Measurements from ENCODE around the gene STEAP2.
"Not testable (repeated sequence)": the region's sequence is repeated elsewhere in the genome, so short reads cannot be mapped to it uniquely, and the experiment has no call there.

Gene STEAP2

DNA sequence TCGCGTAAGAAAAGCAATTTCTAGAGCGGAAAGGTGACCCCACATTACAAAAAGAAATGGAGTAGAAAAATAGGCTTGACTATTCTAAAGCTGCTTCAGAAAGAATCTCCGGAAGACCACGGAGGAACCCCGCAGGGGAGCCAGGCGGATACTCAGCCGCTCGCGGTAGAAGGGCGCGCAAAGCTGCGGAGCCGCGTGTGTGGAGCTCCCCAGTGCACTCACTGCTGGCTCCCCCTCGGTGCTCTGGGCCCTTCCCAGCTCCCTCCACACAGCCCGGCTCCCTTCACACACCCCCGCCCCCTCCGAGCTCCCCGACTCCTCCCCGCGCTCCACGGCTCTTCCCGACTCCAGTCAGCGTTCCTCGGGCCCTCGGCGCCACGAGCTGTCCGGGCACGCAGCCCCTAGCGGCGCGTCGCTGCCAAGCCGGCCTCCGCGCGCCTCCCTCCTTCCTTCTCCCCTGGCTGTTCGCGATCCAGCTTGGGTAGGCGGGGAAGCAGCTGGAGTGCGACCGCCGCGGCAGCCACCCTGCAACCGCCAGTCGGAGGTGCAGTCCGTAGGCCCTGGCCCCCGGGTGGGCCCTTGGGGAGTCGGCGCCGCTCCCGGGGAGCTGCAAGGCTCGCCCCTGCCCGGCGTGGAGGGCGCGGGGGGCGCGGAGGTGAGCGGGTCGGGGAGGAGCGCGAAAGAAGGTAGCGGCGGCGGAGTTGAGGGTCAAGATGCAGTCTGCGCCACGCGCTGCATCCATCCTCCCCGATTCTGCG is at the start of gene STEAP2:
Gene STEAP2 (plus strand): TSS at position 350 of the 758 bp plus-strand sequence. CDS start 13,343 bp downstream, outside the sequence.
- DNase-seq (ENCODE audit: low read depth): no peak

DNA sequence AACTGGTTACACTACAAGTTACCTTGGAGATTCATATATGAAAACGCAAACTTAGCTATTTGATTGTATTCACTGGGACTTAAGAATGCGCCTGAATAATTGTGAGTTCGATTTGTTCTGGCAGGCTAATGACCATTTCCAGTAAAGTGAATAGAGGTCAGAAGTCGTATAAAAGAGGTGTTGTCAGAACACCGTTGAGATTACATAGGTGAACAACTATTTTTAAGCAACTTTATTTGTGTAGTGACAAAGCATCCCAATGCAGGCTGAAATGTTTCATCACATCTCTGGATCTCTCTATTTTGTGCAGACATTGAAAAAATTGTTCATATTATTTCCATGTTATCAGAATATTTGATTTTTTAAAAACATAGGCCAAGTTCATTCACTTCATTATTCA is 48.0 kb upstream of the STEAP2 start:
- DNase-seq (ENCODE audit: low read depth): no peak

DNA sequence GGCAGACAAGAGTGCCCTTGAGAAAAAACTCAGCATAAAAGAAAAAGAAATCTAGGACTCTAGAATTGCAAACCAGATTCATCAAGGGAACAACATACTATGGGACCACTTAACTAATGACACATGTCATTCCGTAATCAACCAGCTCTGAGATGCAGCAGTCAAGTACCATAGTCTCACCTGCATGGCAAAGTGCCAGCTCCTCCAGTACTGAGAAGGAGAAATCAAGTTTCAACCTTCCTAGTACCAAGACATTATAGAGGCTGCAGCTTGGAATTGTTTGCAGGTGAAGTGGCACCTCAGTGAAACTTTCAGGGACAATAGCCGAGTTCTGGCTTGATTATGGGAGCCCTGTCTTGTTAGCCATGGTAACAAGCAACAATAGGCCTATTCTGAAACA is 45.8 kb upstream of the STEAP2 start:
- no peak for DNase-seq (ENCODE audit: low read depth)

DNA sequence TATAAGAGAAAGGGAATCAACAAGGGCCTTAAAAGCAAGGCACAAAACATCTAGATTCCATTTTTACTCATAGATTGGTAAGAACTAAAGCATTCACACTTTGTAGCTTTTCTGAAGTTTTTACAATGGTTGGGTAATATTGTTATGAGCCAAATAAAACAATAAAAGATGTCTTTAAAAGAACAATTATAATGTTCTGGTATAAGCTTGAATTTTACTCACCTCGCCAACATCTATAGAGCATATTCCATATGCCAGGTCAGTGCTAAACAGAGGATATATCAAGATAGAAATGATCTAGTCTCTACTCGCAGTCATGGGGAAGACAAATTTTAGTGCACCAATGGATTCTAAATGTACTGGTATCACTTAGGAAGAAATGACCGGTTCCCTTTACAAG is 45.4 kb upstream of the STEAP2 start:
- DNase-seq (ENCODE audit: low read depth): no peak

DNA sequence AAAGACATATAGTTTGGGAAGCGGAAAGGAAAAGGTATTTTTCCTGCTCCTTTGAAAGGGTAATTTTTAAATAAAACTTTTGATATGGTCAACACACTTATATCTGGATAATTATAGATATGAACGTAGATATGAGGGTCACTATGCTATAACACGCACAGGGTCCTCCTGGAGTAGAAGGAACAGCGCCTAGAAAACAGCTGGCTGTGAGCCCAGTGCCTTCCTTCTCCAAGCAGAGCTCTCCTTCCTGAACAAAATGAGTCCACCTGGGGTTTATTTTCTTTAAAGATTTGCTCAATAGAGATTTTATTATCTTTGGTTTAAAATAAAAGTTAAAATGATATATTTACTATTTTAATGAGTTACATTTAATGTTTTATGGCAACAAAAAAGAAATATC is 44.2 kb upstream of the STEAP2 start:
- no peak for DNase-seq (ENCODE audit: low read depth)

DNA sequence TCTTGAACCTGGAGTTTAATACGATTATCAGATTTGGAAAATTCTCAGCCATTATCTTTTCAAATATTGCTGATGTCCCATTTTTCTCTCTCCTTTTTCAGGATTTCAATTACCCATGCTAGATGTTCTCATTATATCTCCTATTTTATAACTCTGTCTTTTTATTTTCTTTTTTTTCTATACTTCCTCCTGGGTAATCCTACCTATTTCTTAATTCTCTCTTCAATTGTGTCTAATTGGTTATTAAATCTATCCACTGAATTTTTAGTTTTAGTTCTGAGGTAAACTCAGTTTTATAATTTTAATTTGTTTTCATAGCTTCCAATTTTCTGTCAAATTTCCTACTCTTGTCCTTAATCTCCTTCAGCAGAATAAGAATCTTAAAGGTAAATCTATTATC is 41.6 kb upstream of the STEAP2 start:
- no peak for DNase-seq (ENCODE audit: low read depth)

DNA sequence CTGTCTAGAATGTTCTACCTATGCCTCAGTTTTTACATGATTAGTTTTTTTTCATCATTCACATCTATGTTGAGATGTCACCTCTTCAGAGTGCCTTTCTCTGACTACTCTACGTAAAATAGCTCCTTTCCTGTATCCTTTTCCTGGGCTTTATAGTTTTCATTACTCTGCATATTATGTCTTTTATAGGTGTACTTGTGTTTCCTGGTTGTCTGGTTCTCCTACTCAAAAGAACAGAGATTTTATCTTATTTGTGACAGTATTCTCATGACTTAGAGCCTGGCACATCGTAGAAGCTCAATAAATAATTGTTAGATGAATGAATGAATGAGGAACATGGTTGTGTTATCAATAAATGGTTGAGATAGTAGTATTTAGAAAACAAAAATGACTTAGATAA is 39.4 kb upstream of the STEAP2 start:
- DNase-seq (ENCODE audit: low read depth): no peak

DNA sequence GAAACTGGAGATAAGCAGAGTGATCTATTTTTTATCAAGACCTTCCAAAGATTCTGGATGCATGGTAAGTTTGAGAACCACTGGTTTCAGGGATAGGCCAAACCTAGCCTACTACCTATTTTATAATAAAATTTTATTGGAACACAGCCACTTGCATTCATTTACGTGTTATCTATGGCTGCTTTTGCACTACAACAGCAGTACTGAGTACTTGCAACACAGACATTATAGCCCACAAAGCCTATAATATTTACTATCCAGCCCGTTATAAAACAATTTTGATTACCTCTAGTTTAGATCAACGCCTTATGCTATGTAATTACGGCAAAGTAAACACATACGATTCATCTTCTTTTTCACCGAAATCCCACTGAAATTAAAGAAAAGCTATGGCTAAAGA is 38.9 kb upstream of the STEAP2 start:
- DNase-seq (ENCODE audit: low read depth): no peak

DNA sequence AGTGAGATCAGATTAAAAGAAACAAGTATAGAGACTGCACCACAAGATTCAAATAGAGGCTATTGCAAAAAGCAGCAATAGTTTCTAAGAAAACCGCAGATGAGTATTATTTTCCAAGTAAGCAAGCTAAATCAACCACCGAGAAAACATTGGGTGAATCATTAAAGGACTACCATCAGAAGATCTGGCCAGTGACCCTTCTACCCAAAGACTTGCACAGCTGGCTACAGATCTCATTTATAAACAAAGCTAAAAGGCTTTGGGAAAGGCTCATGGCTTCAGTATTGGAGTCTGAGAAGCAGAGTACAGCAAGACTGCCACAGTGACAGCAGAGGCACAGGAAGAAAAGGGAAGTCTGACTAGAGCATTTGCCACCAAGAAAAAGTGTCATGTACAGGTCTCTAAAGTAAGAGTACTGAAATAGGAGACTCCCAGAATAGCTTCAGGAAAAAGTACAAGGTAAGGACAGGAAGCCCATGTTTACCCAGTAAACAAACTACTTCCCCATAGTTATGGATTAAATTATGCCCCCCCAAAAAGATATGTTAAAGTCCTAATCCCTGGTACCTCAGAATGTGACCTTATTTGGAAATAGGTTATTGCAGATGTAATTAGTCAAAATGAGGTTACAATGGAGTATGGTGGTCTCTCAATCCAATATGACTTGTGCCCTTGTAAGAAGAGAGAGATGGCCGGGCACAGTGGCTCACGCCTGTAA is 38.3 kb upstream of the STEAP2 start:
- DNase-seq (ENCODE audit: low read depth): no peak

DNA sequence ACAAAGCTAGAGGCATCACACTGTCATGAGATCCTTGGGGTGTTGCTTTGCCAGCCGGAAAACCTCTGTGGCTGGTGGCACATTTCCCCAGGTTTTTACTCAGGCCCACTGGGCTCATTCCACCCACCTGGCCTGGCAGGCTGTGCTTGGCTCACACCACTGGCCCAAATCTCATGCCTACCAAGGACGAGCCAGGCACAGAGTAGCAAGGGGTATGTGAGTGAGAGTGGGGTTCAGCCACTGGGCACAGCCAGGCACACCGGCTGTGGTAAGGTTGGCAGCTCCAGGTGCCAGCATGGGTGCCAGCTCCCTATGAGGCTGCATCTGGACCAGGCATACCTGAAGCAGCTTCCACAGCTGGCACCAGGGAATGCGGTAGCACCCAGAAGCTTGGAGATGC is 35.9 kb upstream of the STEAP2 start:
- DNase-seq (ENCODE audit: low read depth): no peak

DNA sequence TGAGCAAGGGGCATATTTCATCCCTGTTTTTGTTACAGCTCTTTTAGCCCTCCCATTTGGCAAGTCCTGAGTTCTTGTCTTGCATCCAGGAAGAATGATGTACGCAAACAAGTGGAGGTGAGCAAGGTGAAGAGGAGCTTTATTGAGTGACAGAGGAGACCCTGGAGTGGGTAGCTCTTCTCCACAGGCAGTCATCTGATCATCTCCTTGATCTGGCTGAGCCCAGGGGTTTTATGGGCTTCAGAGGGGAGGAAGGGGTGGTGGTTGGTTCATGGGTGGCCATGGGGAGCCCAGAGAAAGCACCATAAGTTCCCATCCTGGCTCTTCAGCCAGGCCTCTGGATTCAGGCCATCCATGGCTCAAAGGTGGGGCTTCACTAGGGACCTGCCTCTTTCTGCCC is 35.3 kb upstream of the STEAP2 start:
- DNase-seq (ENCODE audit: low read depth): no peak

DNA sequence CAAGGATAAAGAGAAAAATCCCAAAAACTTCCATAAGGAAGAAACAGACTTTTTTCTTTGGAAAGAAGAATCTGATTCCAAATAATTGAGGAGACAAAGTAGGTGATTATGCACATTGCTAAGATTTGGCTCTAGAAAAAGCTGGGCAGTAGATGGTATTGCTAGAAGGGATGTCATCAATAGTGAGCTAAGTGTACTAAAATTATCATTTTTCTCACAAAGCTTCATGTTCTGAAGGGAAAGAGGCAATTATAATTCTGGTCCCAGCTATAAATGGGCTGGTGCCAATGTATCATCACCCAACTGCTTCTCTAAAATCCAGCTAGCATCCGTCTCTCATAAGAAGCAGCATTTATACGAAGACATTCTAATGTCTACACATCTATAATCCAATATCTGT is 33.4 kb upstream of the STEAP2 start:
- DNase-seq (ENCODE audit: low read depth): no peak

DNA sequence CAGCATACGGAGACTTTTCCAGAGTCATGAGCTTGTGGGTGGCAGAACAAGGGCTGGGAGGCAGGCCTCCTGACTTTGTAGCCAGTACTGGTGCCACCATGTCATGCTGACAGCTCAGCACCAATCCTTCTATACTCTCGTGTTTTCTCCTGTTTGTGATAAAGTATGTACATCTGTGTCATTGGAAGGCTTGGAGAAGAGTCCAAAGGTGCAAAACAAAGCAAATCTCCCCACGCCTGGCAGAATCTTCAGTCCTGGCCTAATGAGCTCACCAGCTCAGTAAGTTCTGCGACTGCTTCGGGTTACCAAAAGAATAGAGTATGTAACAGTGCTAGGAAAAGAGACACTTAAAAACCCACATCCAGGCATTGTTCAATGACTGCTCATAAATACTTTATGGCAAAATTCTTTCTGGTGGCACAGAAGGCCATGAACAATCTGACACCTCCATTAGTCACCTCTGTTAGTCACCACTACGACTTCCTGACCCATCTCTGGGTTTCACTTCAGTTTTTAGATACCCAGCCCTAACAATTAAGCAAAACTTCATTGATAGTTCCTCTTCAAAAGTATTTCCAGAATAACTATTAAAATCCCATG is 32.8 kb upstream of the STEAP2 start:
- DNase-seq (ENCODE audit: low read depth): no peak

DNA sequence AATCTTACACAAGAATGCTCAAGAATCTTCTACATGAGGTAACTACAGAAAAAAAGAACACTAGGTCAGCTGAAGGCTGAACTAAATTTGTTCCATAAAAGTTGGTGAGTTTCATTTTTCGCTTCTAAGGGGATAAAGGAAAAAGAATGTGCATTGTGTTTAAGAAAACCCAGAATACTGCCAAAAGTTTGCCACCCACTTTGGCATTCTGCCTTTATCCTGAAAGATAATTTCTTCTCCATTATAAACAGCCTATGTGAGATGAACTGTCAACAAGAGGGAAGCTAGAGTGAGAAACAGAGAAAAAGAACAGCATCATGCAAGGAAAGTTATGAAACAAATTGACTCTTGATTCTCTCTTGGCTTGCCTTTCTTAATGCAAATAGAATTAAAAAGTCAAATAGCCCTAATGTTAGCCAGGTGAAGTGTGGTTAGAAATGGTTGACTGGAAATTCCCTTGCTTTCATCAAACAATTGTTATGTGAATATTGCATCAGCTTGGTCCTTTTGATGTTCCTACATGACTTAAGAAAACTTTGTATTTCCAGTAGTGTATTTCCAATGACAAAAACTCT is 31.4 kb upstream of the STEAP2 start:
- DNase-seq (ENCODE audit: low read depth): no peak

DNA sequence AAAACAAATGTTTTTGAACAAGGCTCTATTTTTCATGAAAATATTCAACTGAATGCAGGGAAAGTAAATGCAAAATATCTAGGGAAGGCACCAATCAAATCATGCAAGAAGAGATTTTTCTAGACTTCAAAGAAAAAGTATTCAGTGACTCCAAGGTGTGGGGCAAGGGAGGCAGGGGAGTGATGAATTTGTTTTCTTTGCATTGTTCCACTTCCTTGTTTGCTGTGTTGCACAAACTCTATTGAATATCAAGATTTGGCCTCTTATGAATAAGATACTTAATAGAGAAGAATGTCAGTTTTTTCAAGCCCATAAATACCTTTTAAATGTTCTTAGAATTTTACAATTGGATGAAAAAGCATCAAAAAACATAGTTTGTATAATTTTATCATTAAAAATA is 30.9 kb upstream of the STEAP2 start:
- DNase-seq (ENCODE audit: low read depth): no peak

DNA sequence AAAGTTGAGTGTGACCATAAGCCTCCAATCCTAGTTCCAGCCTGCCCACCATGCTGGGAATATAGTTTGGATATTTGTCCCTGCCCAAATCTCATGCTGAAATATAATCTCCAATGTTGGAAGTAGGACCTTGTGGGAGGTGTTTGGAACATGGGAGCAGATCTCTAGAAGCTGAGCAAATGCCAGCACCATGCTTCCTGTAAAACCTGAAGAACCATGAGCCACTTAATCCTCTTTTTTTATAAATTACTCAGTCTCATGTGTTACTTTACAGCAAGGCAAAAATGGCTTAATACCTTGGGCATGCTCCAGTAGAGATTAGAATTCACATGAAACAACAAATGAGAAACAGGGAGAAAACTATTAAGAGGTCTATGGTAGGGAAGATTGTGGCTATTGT is 30.1 kb upstream of the STEAP2 start:
- no peak for DNase-seq (ENCODE audit: low read depth)

DNA sequence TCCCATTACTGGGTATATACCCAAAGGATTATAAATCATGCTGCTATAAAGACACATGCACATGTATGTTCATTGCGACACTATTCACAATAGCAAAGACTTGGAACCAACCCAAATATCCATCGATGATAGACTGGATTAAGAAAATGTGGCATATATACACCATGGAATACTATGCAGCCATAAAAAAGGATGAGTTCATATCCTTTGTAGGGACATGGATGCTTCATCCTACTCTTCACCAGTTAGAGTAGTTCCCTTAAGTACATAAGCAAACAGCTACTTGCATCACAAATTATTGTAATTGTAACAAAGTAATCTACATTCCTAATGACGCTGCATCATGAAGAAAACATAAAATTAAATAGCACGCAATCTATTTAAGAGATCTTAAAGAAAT is 25.2 kb upstream of the STEAP2 start:
- not testable (repeated sequence) for DNase-seq (ENCODE audit: low read depth)

DNA sequence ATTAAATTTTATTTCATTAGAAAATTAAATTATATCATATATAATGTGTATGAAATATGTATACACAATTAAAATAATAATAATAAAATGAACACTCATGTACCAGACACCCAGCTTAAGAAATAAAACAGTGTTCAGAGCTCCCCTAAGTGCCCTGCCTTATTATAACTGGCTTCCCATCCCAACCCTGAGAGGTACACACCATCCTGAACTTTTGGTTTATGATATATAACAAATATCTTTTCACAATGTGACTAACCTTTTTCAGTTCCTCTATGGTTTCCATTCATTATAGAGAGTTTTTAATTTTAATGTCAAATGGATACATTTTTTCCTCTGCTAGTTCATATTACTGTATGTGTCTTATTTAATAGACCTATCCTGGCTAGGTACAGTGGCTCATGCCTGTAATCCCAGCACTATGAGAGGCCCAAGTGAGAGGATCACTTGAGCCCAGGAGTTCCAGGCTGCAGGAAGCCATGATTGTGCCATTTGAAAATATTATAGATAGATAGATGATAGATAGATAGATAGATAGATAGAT is 24.0 kb upstream of the STEAP2 start:
- DNase-seq (ENCODE audit: low read depth): no peak

DNA sequence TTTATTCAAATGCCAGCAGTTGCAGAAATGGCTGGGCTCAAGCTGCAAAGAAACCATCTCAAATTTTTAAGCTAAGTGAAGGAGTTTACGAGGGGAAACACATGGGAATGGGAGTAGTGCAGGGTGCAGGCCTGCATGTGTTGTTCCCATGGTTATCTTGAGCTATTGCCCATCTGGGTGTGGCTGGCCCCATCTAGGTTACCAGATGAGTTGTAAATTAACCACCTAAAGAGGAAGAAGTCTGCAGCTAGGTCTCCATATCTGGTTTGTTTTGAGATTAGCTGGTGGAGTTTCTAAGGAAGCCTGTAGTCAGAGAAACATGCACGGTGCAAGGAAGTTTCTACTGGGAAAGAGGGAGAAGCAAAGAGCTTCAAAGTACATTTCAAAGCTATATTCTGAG is 23.3 kb upstream of the STEAP2 start:
- DNase-seq (ENCODE audit: low read depth): no peak

DNA sequence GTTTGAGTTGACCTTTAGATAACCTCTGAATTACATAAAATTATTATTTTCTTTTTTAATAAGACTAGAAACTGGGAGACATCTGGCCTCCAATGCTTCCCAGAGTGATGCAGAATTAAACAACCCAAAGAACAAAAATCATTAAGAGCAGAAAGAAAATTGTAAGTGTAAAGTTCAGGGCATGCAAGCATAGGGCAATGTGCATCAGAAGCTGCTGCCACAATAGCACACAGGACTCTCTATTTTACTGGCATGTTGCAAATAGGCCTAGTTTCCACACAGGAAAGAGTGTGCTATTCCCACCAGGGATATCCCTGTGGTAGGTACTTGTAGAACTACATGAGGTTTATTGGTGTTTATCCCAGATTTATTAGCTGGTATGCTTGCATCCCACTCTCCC is 20.5 kb upstream of the STEAP2 start:
- DNase-seq (ENCODE audit: low read depth): no peak

DNA sequence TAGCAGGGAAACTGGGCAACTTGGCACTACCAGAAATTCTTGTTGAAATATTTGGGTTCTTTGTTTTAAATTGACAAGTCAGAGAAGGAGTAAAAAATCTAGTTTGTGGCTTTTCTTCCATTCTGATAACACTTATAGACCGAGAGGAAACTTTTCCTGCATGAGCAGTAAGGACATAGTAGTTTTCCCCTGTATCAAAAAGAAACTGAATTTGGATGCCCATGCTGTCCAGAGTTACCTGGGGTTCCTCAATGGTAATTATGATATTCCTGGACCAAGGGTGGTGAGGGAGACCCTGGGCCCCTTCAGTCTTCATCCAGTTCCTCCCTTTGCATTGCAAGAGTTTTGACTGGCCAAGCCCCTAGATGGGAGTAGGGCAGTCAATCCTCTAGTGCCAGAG is 19.9 kb upstream of the STEAP2 start:
- no peak for DNase-seq (ENCODE audit: low read depth)

DNA sequence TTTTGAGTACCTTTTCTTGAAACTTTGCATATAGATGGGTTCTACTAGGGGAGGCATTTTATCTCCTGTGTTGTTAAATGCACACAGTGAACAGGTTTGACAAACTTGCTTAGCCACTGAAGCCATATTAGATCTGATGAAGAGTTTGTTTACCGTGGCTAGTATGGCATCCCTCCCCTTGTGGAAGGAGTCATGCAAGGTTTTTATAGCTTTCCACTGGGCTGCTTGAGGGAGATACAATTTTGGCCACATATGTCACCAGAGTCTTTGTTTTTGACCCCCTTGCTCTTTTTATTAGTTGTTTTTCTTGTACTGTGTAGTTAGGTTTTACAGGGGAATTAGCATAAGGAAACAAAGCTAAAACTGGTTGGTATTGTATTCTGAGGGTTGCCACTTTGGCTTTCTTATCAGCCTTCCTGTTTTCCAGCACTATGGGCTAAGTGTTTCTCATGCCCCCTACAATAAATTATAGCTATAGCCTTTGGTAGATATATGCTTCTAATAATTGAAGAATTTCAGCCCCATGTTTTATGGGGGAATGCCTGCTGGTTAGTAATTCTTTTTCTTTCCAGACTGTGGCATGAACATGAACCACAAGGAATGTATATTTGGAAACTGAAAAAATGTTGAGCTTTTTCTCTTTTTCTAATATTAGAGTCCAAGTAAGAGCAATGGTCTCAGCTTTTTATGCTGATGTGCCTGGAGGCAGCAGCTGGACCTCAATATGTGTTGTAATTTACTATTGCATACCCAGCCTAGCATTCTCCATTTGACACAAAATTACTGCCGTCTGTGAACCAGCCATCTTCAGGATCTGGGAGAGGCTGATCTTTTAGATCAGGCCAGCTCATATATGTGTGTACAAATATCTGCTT is 18.4 kb upstream of the STEAP2 start:
- DNase-seq (ENCODE audit: low read depth): no peak
